MM.1S (cell line): Measurements from ENCODE around the gene TSPAN11.

Experiments
- EZH2phosphoT487 ChIP-seq: fragments of 300-600 bp; sonication (generic); IDR thresholded peaks from 2 replicates; pipeline ENCODE4 v1.6.1; 2018; ENCODE audit warnings: antibody characterized with exemption, low read length
- TF ChIP-seq, protein P1 (sequence below): fragments of 300-600 bp; sonication (generic); IDR thresholded peaks from 2 replicates; pipeline ENCODE4 v1.5.1; 2016; ENCODE audit warnings: antibody characterized with exemption, low read length, mixed read lengths

DNA sequence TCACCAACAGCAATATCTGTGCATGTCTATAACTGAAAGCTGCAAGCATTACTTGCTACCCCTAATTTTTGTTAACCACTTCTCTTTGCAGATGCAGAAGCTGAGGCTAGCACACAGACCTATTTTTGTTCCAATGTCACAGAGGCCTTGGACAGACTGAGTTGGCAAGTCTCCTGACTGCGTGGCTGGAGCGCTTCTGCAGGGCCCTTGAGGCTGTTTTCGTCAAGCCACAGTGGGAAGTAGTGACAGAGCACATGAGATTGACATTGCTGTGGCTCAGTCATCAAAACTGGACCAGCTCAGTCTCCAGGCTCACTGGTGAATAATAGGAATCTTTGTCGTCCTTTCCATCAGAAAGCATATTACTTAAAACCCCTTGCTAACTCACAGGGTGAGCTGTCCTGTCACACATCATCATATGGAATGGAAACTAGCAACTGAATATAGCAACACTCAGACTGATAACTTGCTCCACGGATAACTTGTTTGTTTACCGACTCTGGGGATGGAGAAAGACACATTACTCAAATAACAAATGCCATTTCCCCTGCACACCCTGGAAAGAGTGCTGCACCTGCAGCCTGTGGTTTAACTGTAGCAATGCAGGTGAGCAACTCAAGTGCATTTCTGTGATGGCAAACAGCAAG lies 103.5 kb downstream of the TSPAN11 start:
- TF ChIP-seq, protein P1, sequence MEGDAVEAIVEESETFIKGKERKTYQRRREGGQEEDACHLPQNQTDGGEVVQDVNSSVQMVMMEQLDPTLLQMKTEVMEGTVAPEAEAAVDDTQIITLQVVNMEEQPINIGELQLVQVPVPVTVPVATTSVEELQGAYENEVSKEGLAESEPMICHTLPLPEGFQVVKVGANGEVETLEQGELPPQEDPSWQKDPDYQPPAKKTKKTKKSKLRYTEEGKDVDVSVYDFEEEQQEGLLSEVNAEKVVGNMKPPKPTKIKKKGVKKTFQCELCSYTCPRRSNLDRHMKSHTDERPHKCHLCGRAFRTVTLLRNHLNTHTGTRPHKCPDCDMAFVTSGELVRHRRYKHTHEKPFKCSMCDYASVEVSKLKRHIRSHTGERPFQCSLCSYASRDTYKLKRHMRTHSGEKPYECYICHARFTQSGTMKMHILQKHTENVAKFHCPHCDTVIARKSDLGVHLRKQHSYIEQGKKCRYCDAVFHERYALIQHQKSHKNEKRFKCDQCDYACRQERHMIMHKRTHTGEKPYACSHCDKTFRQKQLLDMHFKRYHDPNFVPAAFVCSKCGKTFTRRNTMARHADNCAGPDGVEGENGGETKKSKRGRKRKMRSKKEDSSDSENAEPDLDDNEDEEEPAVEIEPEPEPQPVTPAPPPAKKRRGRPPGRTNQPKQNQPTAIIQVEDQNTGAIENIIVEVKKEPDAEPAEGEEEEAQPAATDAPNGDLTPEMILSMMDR = no peak
- no peak for TF ChIP-seq EZH2phosphoT487
